Esophagus muscularis mucosa (tissue), 4 donors: ENCODE measurements around the gene VPS13C. TPM values are rescaled to one million over a fixed set of nuclear protein-coding genes. Genes with fewer than 3 reads are reported as not detected.

ENCODE experiments used
- DNase-seq: peaks from one replicate; pipeline ENCODE4 v3.0.0-alpha.2; 2017; ENCODE audit errors: extremely low spot score
- H3K27ac ChIP-seq, 4 donors: fragments of 200-600 bp; sonication (generic); replicated peaks in 1 of 4; 1 replicate in 3 of 4; 2 replicates in 1 of 4; pipeline ENCODE4 v1.5.1; 2016 to 2019; ENCODE audit warnings: mild to moderate bottlenecking in 1 of 4
- H3K27me3 ChIP-seq, 4 donors: fragments of 200-600 bp; sonication (generic); one replicate each; pipeline versions ENCODE4 v1.5.1 to v1.6.0; 2016 to 2019
- H3K36me3 ChIP-seq, 4 donors: fragments of 200-600 bp; sonication (generic); one replicate each; pipeline ENCODE4 v1.5.1; 2016 to 2019
- H3K4me1 ChIP-seq, 4 donors: fragments of 200-600 bp; sonication (generic); one replicate each; pipeline ENCODE4 v1.5.1; 2016 to 2019
- H3K4me3 ChIP-seq, 4 donors: fragments of 200-600 bp; sonication (generic); 1 replicate in 2 of 4; 2 replicates in 2 of 4; pipeline ENCODE4 v1.5.1; 2016 to 2019; ENCODE audit warnings: mild to moderate bottlenecking in 4 of 4, moderate library complexity in 1 of 4
- H3K9me3 ChIP-seq, 4 donors: fragments of 200-600 bp; sonication (generic); 1 replicate in 3 of 4; 2 replicates in 1 of 4; pipeline ENCODE4 v1.5.1; 2016 to 2019
- CTCF ChIP-seq, 3 experiments: fragments of 200-600 bp in 2 of 3; fragments of 450-650 bp in 1 of 3; sonication (generic) in 2 of 3; IDR thresholded peaks; one replicate each; pipeline ENCODE4 v1.5.1; 2017 to 2019; ENCODE audit warnings: antibody characterized with exemption in 3 of 3, mild to moderate bottlenecking in 2 of 3, moderate library complexity in 1 of 3
- EP300 ChIP-seq: sonication (generic); formaldehyde crosslinking; IDR thresholded peaks from one replicate; pipeline ENCODE4 v1.6.1; 2017; ENCODE audit warnings: antibody characterized with exemption
- POLR2A ChIP-seq: fragments of 450-650 bp; IDR thresholded peaks from one replicate; pipeline ENCODE4 v1.6.1; 2017; ENCODE audit warnings: antibody characterized with exemption, moderate library complexity, mild to moderate bottlenecking, low read depth
- POLR2AphosphoS5 ChIP-seq, 2 donors: sonication (generic); formaldehyde crosslinking; IDR thresholded peaks; one replicate each; pipeline ENCODE4 v1.6.1; 2017; ENCODE audit warnings: antibody characterized with exemption in 2 of 2
- WGBS: methylation state at CpG from one replicate; pipeline ENCODE4 v1.1.5; 2018; 5-methylcytosine and 5-hydroxymethylcytosine counted together
- intact Hi-C: fragments of 100-400 bp; cut with DNase I; formaldehyde crosslinking; loops from one replicate; pipeline ENCODE4 v1.15.1; 2023
- total RNA-seq, 4 donors: library from RNA; depleted of rRNA; stranded (reverse); fragments of >200 nt; gene quantifications; one replicate each; pipeline versions ENCODE4 v1.1.0 to v1.2.1, GENCODE V29; 2016

The VPS13C gene
- total RNA-seq, 4 donors from 2014 or later = 58.5 to 86.0 (median 59.4) TPM

GRCh38 chr15:62107571-62108121 lies 47.4 kb upstream of the VPS13C start:
- no peaks in the 10 kb centered on the region for H3K9me3 ChIP-seq
- H3K27ac ChIP-seq = no peak overlapping the region
- peaks cover 7 to 12% (median 10%) of the 10 kb centered on the region in 4 donors for H3K4me1 ChIP-seq
- peak; percentile 39 for DNase-seq
- intact Hi-C loops = no loop called here
- no peaks in the 10 kb centered on the region for H3K27me3 ChIP-seq
- no peaks in the 10 kb centered on the region for H3K36me3 ChIP-seq
- TF ChIP-seq POLR2A = no peak
- no peak for TF ChIP-seq EP300
- no peak for TF ChIP-seq POLR2AphosphoS5 (IDR thresholded peaks at IDR 0.05)
- no peak for TF ChIP-seq CTCF (IDR thresholded peaks at IDR 0.05)
- H3K4me3 ChIP-seq = no peak overlapping the region
- WGBS = 100% methylated on average over 2 of the region's 2 CpGs

DNA sequence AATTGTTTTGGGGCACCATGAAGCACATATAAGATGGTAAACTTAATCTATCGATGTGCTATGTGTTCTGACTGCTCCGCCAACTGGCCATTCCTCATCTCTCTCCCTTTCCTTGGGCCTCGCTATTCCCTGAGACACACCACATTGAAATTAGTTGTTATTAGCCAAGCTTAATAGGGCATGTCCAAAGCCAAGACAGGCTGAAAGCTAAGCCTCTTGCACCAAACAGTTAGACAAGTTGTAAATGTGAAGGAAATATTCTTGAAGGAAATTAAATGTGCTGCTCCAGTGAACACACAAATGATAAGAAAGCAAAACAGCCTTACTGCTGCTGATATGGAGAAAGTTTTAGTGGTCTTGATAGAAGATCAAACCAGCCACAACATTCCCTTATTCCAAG lies 45.8 kb upstream of the VPS13C start:
- DNase-seq = peak; percentile 34
- intact Hi-C loops = no loop called here
- H3K4me3 ChIP-seq = no peak overlapping the region
- H3K27ac ChIP-seq = no peak overlapping the region
- 100% methylated on average over 3 of the region's 3 CpGs for WGBS
- H3K27me3 ChIP-seq = no peaks in the 10 kb centered on the region
- no peaks in the 10 kb centered on the region for H3K36me3 ChIP-seq
- TF ChIP-seq EP300 (no peak), CTCF (IDR thresholded peaks at IDR 0.05) (no peak), POLR2A (no peak), POLR2AphosphoS5 (IDR thresholded peaks at IDR 0.05) (no peak)
- no peaks in the 10 kb centered on the region for H3K9me3 ChIP-seq
- peaks cover 7 to 11% (median 10%) of the 10 kb centered on the region in 4 donors for H3K4me1 ChIP-seq

DNA sequence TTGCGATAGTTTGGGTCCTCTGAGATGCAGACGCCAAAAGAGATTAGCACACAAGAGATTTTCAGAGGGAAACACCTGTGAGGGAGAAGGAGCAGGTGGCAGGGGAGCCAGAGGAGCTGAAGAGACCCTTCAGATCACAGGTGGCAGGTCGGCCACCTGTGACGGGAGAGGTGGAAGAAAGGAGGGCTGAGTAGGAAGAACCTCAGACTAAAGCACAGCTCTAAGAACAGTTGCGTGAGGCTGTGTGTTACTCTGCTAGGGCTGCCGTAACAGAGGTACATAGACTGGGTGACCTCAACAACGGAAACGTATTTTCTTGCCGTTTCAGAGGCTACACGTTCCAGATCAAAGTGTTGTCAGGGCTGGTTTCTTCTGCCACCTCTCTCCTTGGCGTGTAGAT lies 45.0 kb upstream of the VPS13C start:
- Histone ChIP-seq H3K4me3 (no peak overlapping the region), H3K36me3 (no peaks in the 10 kb centered on the region), H3K4me1 (peaks cover 5 to 6% (median 6%) of the 10 kb centered on the region in 4 donors), H3K27me3 (no peaks in the 10 kb centered on the region), H3K9me3 (no peaks in the 10 kb centered on the region), H3K27ac (no peak overlapping the region)
- WGBS = 95% methylated on average over 11 of the region's 11 CpGs
- TF ChIP-seq EP300 (no peak), POLR2AphosphoS5 (IDR thresholded peaks at IDR 0.05) (no peak), POLR2A (no peak), CTCF (IDR thresholded peaks at IDR 0.05) (no peak)
- intact Hi-C loops = no loop called here
- peak; percentile 42 for DNase-seq

- Histone ChIP-seq H3K36me3 (no peaks in the 10 kb centered on the region), H3K4me3 (no peak overlapping the region), H3K27me3 (no peaks in the 10 kb centered on the region), H3K27ac (no peak overlapping the region), H3K9me3 (no peaks in the 10 kb centered on the region), H3K4me1 (peaks cover under 1 to 2% (median 1%) of the 10 kb centered on the region in 4 donors)
- TF ChIP-seq CTCF (IDR thresholded peaks at IDR 0.05) (no peak), POLR2A (no peak), POLR2AphosphoS5 (IDR thresholded peaks at IDR 0.05) (no peak), EP300 (no peak)
- 42% methylated on average over 5 of the region's 5 CpGs for WGBS
- intact Hi-C loops = no loop called here
- DNase-seq = no peak
These were observed 44.6 kb upstream of the VPS13C start for GRCh38 chr15:62104846-62105245.

DNA sequence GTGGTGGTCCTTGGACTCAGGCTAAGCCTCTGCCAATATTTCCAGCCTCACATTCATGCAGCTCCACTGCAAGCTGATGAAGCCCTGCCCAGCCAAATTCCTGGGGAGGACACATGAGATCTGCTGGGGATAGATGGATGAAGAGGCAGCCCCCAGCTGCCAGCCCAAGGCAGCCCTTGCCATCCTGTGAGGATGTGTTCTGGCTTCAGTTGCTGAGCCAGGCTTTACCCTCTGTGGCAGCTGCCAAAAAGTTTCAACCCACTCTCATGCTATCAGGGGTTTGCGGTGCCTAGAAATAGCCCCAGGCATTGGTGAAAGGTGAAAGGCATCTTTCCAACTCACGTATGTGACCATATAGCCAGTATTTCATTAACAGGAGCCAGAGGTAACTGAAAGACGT lies 44.2 kb upstream of the VPS13C start:
- H3K27ac ChIP-seq = no peak overlapping the region
- DNase-seq = peak; percentile 53
- intact Hi-C loops = no loop called here
- no peak overlapping the region for H3K4me3 ChIP-seq
- H3K4me1 ChIP-seq = peaks cover 0 to under 1% (median 0%) of the 10 kb centered on the region in 4 donors
- no peaks in the 10 kb centered on the region for H3K27me3 ChIP-seq
- TF ChIP-seq POLR2A (no peak), CTCF (IDR thresholded peaks at IDR 0.05) (no peak), POLR2AphosphoS5 (IDR thresholded peaks at IDR 0.05) (no peak), EP300 (no peak)
- H3K9me3 ChIP-seq = no peaks in the 10 kb centered on the region
- no peaks in the 10 kb centered on the region for H3K36me3 ChIP-seq
- WGBS = 58% methylated on average over 3 of the region's 3 CpGs
